Thyroid gland (tissue), 4 donors: Measurements from ENCODE around the gene DNAH1. TPM values are rescaled to one million over a fixed set of nuclear protein-coding genes. Genes with fewer than 3 reads are reported as not detected.

Experiments
- DNase-seq, 2 donors: peaks; one replicate each; pipeline ENCODE4 v3.0.0-alpha.2; 2019
- H3K27ac ChIP-seq, 3 donors: fragments of 200-600 bp; sonication (generic); 1 replicate in 2 of 3; 2 replicates in 1 of 3; pipeline ENCODE4 v1.5.1; 2016 to 2019; ENCODE audit warnings: mild to moderate bottlenecking in 1 of 3, moderate library complexity in 1 of 3
- H3K27me3 ChIP-seq: fragments of 200-600 bp; sonication (generic); one replicate; pipeline ENCODE4 v1.5.1; 2019
- H3K36me3 ChIP-seq, 2 donors: fragments of 200-600 bp; sonication (generic); one replicate each; pipeline ENCODE4 v1.5.1; 2016 to 2019
- H3K4me1 ChIP-seq, 2 donors: fragments of 200-600 bp; sonication (generic); one replicate each; pipeline ENCODE4 v1.5.1; 2017 to 2019
- H3K4me3 ChIP-seq, 3 donors: fragments of 200-600 bp; sonication (generic); replicated peaks in 1 of 3; 1 replicate in 2 of 3; 2 replicates in 1 of 3; pipeline ENCODE4 v1.5.1; 2016; ENCODE audit warnings: mild to moderate bottlenecking in 1 of 3
- H3K9me3 ChIP-seq: fragments of 200-600 bp; sonication (generic); one replicate; pipeline ENCODE4 v1.5.1; 2017
- POLR2A ChIP-seq, 2 donors: fragments of 450-650 bp; IDR thresholded peaks; one replicate each; pipeline ENCODE4 v1.6.1; 2017; ENCODE audit warnings: antibody characterized with exemption in 2 of 2, mild to moderate bottlenecking in 2 of 2, moderate library complexity in 1 of 2
- WGBS, 2 donors: methylation state at CpG; one replicate each; pipeline ENCODE4 v1.1.5; 2017; 5-methylcytosine and 5-hydroxymethylcytosine counted together
- intact Hi-C: fragments of 100-400 bp; cut with DNase I; formaldehyde crosslinking; loops from one replicate; pipeline ENCODE4 v1.15.1; 2023
- total RNA-seq, 4 donors: library from RNA; depleted of rRNA; stranded (reverse); fragments of >200 nt; gene quantifications; one replicate each; pipeline ENCODE4 v1.2.3, GENCODE V29; 2016
- TF ChIP-seq, protein P1 (sequence below), 6 experiments: fragments of 200-600 bp in 3 of 6; fragments of 450-650 bp in 3 of 6; sonication (generic) in 3 of 6; IDR thresholded peaks; one replicate each; pipeline ENCODE4 v1.5.1; 2016 to 2019; ENCODE audit warnings: antibody characterized with exemption in 6 of 6, mild to moderate bottlenecking in 2 of 6, inconsistent platforms in 1 of 6, moderate library complexity in 1 of 6

The DNAH1 gene
- total RNA-seq, 4 donors from 2014 or later, result 4.6 to 14.2 (median 7.5) TPM

GRCh38 chr3:52393959-52394670 lies 78.0 kb downstream of the DNAH1 start:
- intact Hi-C loops, result no loop called here
- WGBS, 2 donors, result 95 to 96% methylated on average over 14 to 18 of the region's 18 CpGs
- H3K9me3 ChIP-seq, result no peaks in the 10 kb centered on the region
- TF ChIP-seq, protein P1, sequence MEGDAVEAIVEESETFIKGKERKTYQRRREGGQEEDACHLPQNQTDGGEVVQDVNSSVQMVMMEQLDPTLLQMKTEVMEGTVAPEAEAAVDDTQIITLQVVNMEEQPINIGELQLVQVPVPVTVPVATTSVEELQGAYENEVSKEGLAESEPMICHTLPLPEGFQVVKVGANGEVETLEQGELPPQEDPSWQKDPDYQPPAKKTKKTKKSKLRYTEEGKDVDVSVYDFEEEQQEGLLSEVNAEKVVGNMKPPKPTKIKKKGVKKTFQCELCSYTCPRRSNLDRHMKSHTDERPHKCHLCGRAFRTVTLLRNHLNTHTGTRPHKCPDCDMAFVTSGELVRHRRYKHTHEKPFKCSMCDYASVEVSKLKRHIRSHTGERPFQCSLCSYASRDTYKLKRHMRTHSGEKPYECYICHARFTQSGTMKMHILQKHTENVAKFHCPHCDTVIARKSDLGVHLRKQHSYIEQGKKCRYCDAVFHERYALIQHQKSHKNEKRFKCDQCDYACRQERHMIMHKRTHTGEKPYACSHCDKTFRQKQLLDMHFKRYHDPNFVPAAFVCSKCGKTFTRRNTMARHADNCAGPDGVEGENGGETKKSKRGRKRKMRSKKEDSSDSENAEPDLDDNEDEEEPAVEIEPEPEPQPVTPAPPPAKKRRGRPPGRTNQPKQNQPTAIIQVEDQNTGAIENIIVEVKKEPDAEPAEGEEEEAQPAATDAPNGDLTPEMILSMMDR (IDR thresholded peaks at IDR 0.05), result no peak
- no peak for TF ChIP-seq POLR2A (IDR thresholded peaks at IDR 0.05)
- H3K27me3 ChIP-seq, result no peaks in the 10 kb centered on the region
- peaks cover 0 to 4% of the 10 kb centered on the region in 2 donors for H3K36me3 ChIP-seq
- H3K4me1 ChIP-seq, result no peaks in the 10 kb centered on the region
- H3K4me3 ChIP-seq, result no peak overlapping the region
- no peak overlapping the region for H3K27ac ChIP-seq
- DNase-seq, result no peak

- peaks cover 0 to 4% of the 10 kb centered on the region in 2 donors for H3K36me3 ChIP-seq
- H3K9me3 ChIP-seq, result no peaks in the 10 kb centered on the region
- H3K27me3 ChIP-seq, result no peaks in the 10 kb centered on the region
- TF ChIP-seq, protein P1 (IDR thresholded peaks at IDR 0.05), result no peak
- TF ChIP-seq POLR2A (IDR thresholded peaks at IDR 0.05), result no peak
- intact Hi-C loops, result no loop called here
- 90 to 92% methylated on average over 6 to 10 of the region's 10 CpGs for WGBS, 2 donors
- H3K4me3 ChIP-seq, result no peak overlapping the region
- H3K4me1 ChIP-seq, result no peaks in the 10 kb centered on the region
- no peak for DNase-seq
- H3K27ac ChIP-seq, result no peak overlapping the region
These were observed 78.8 kb downstream of the DNAH1 start for GRCh38 chr3:52394751-52395502.

- no peak overlapping the region for H3K27ac ChIP-seq
- no peak for DNase-seq
- TF ChIP-seq, protein P1 (IDR thresholded peaks at IDR 0.05), result no peak
- no peaks in the 10 kb centered on the region for H3K4me1 ChIP-seq
- intact Hi-C loops, result no loop called here
- H3K4me3 ChIP-seq, result no peak overlapping the region
- WGBS, 2 donors, result 55 to 77% methylated on average over 7 to 8 of the region's 8 CpGs
- H3K36me3 ChIP-seq, result peaks cover 0 to 4% of the 10 kb centered on the region in 2 donors
- H3K9me3 ChIP-seq, result no peaks in the 10 kb centered on the region
- no peaks in the 10 kb centered on the region for H3K27me3 ChIP-seq
These were observed 79.4 kb downstream of the DNAH1 start for GRCh38 chr3:52395503-52395865.

- Histone ChIP-seq H3K4me1 (no peaks in the 10 kb centered on the region), H3K9me3 (no peaks in the 10 kb centered on the region), H3K27me3 (no peaks in the 10 kb centered on the region), H3K36me3 (peaks cover 3 to 5% of the 10 kb centered on the region in 2 donors), H3K27ac (no peak overlapping the region), H3K4me3 (no peak overlapping the region)
- TF ChIP-seq, protein P1 (IDR thresholded peaks at IDR 0.05), result no peak
- TF ChIP-seq POLR2A (IDR thresholded peaks at IDR 0.05), result no peak
- 92 to 94% methylated on average over 16 to 22 of the region's 25 CpGs for WGBS, 2 donors
- DNase-seq, result no peak
- intact Hi-C loops, result no loop called here
These were observed 80.1 kb downstream of the DNAH1 start for GRCh38 chr3:52396011-52396906.
